K562 (cell line): ENCODE results near the gene TANGO6. TPM values are rescaled to one million over a fixed set of nuclear protein-coding genes. Genes with fewer than 3 reads are reported as not detected.

Experiments
- polyA plus RNA-seq, 8 experiments: library from polyadenylated mRNA; depleted of rRNA in 4 of 8; stranded (reverse) in 5 of 8; unstranded in 3 of 8; fragments of >200 nt; fragmentation: Nextera tagmentation in 2 of 8; fragmentation: Illumina TruSeq in 1 of 8; extraction: Ambion mirVana in 2 of 8; extraction: Trizol in 1 of 8; gene quantifications; 2 replicates each; pipeline versions ENCODE4 v1.2.1 to v1.2.3, GENCODE V29; 2011 to 2014; ENCODE audit warnings: inconsistent platforms in 1 of 8, missing spikeins in 1 of 8
- small RNA-seq: library from RNA; depleted of rRNA; stranded (forward); fragments of <200 nt; gene quantifications from one replicate; pipeline ENCODE3, GENCODE V24; 2014
- total RNA-seq, 7 experiments: library from RNA; depleted of rRNA in 6 of 7; stranded (reverse); fragments of >200 nt in 6 of 7; fragmentation: Illumina TruSeq in 2 of 7; extraction: Trizol in 2 of 7; gene quantifications; 2 replicates each; pipeline versions ENCODE4 v1.2.1 to v1.2.3, GENCODE V29; 2011 to 2021; ENCODE audit warnings: low replicate concordance in 1 of 7

Gene TANGO6
- total and polyA plus RNA-seq, 9 of the 15 experiments (the other 6 are each of a cell fraction or from before 2014, with no cell fraction given), result 1.6 to 15.2 (median 9.6) TPM

Small RNA genes within 50 kb of the gene (small RNA-seq; reads per million reads assigned to genes)
- gene RF00019, result not detected
- gene RF00066, result not detected
- gene RNU6-898P, result not detected

Other genes with a start within 250 kb of the TANGO6 start
- not detected in 2 replicates for gene CDH3, start 198.2 kb upstream of the TANGO6 start, total RNA-seq (2014; rRNA removed)
- gene CDH3, start 198.2 kb upstream of the TANGO6 start, total RNA-seq (2014; rRNA removed; fragmentation: Illumina TruSeq; extraction: Trizol), result not detected in 2 replicates
- gene CDH3, start 198.2 kb upstream of the TANGO6 start, total RNA-seq (2015; rRNA removed; fragmentation: Illumina TruSeq; extraction: Trizol), result not detected in 2 replicates
- gene CDH3, start 198.2 kb upstream of the TANGO6 start, total RNA-seq (2021), result 0.09 and 0.16 TPM in 2 replicates
- gene CDH3, start 198.2 kb upstream of the TANGO6 start, polyA plus RNA-seq (2011; rRNA removed), result 0.06 TPM in 1 of 2 replicates, not detected in the other
- not detected in 2 replicates for gene CDH3, start 198.2 kb upstream of the TANGO6 start, polyA plus RNA-seq (2014; fragmentation: Illumina TruSeq; extraction: Trizol)
- gene CDH3, start 198.2 kb upstream of the TANGO6 start, polyA plus RNA-seq (2014; fragmentation: Nextera tagmentation; extraction: Ambion mirVana), result not detected
- not detected in 2 replicates for gene CDH3, start 198.2 kb upstream of the TANGO6 start, polyA plus RNA-seq (2014; rRNA removed)
- not detected in 2 replicates for gene CDH1, start 106.2 kb upstream of the TANGO6 start, total RNA-seq (2014; rRNA removed)
- gene CDH1, start 106.2 kb upstream of the TANGO6 start, total RNA-seq (2014; rRNA removed; fragmentation: Illumina TruSeq; extraction: Trizol), result not detected in 2 replicates
- gene CDH1, start 106.2 kb upstream of the TANGO6 start, total RNA-seq (2015; rRNA removed; fragmentation: Illumina TruSeq; extraction: Trizol), result 0.60 TPM in 1 of 2 replicates, not detected in the other
- gene CDH1, start 106.2 kb upstream of the TANGO6 start, total RNA-seq (2021), result 0.69 and 0.76 TPM in 2 replicates
- gene CDH1, start 106.2 kb upstream of the TANGO6 start, polyA plus RNA-seq (2011; rRNA removed), result not detected in 2 replicates
- not detected in 2 replicates for gene CDH1, start 106.2 kb upstream of the TANGO6 start, polyA plus RNA-seq (2014; fragmentation: Illumina TruSeq; extraction: Trizol)
- under 1 TPM in 1 of 2 experiments, not detected in 1; 0.01 TPM for gene CDH1, start 106.2 kb upstream of the TANGO6 start, polyA plus RNA-seq (2014; fragmentation: Nextera tagmentation; extraction: Ambion mirVana)
- not detected in 2 replicates for gene CDH1, start 106.2 kb upstream of the TANGO6 start, polyA plus RNA-seq (2014; rRNA removed)